ENCODE data around the gene FAM222B. TPM values are rescaled to one million over a fixed set of nuclear protein-coding genes. Genes with fewer than 3 reads are reported as not detected.

FAM222B gene
- total and polyA plus RNA-seq, 2 of the 4 experiments (the other 2 are of a cell fraction): 2.5 to 10.8 TPM

- Histone ChIP-seq H3K9me1 (ENCODE audit: insufficient read depth, low read length) (peaks cover 24% of the 10 kb centered on the region), H4K5ac (ENCODE audit: low read depth, low read length) (peak within 1 kb of the TSS; percentile 83), H2BK5ac (ENCODE audit: low read depth, low read length, poor library complexity, severe bottlenecking) (peak within 1 kb of the TSS; percentile 86), H3K27me3 (ENCODE audit: control insufficient read depth, insufficient read depth, low read length) (no peaks in the 10 kb centered on the region), H2BK15ac (ENCODE audit: low read depth, low read length) (no peak within 1 kb of the TSS), H2AFZ (replicated peaks; ENCODE audit: low read length, poor library complexity) (peak within 1 kb of the TSS; percentile 90), H3K9ac (ENCODE audit: low read depth, low read length) (peak within 1 kb of the TSS; percentile 89), H2AK9ac (replicated peaks; ENCODE audit: low read depth, low read length, poor library complexity) (peak within 1 kb of the TSS; percentile 93), H3K14ac (replicated peaks; ENCODE audit: low read depth, low read length) (peak within 1 kb of the TSS; percentile 95), H2AK5ac (ENCODE audit: low read depth, low read length) (peak within 1 kb of the TSS; percentile 98), H3K36me3 (ENCODE audit: control insufficient read depth, insufficient read depth, low read length) (peaks cover 32% of the 10 kb centered on the region), H3K4ac (ENCODE audit: low read depth, low read length) (peak within 1 kb of the TSS; percentile 93), H3K4me3 (ENCODE audit: insufficient read depth, low read depth, low read length) (peak within 1 kb of the TSS; percentile 65), H3K56ac (ENCODE audit: extremely low read depth, insufficient read depth, low read length) (peak within 1 kb of the TSS; percentile 97), H3K18ac (ENCODE audit: low read depth, low read length) (peak within 1 kb of the TSS; percentile 81), H2BK20ac (ENCODE audit: low read depth, low read length) (no peak within 1 kb of the TSS), H3K4me2 (ENCODE audit: low read depth, low read length) (peak within 1 kb of the TSS; percentile 97), H2BK120ac (ENCODE audit: low read depth, low read length) (peak within 1 kb of the TSS; percentile 36), H3K79me1 (ENCODE audit: low read depth in 1 of 2, low read length in 2 of 2) (peaks cover 6 to 51% of the 10 kb centered on the region in 2 experiments; a peak in 3 of 4 replicates), H4K8ac (ENCODE audit: low read depth in 2 of 2, low read length in 2 of 2) (peak within 1 kb of the TSS; percentile 82 to 87), H3K9me3 (ENCODE audit: control insufficient read depth, insufficient read depth, low read length) (no peaks in the 10 kb centered on the region), H3K27ac (ENCODE audit: insufficient read depth, low read length) (peak within 1 kb of the TSS; percentile 97), H4K91ac (ENCODE audit: insufficient read depth, low read depth, low read length) (peak within 1 kb of the TSS; percentile 91), H3K23ac (ENCODE audit: low read depth, low read length) (peak within 1 kb of the TSS; percentile 87), H4K20me1 (ENCODE audit: insufficient read depth, low read length) (peaks cover 22% of the 10 kb centered on the region; the same call in 1 of the 2 replicates), H3K4me1 (ENCODE audit: control insufficient read depth, insufficient read depth, low read length) (peaks cover 12% of the 10 kb centered on the region)
- DNase-seq (no peak), ATAC-seq (ENCODE audit: low read depth) (no peak; the same call in 1 of the 2 replicates)
- ChIA-PET CTCF (interaction anchor here (0.6 to 1.7 kb wide), 2 partner anchors 15 to 32 kb away, joined by 3 to 9 read pairs; partner anchors contain the start of gene TLCD1), POLR2A (ENCODE audit: unreplicated experiment) (interaction anchor here (0.6 kb wide), 2 partner anchors 11 to 43 kb away, joined by 3 to 6 read pairs; no protein-coding TSS in a partner anchor)
- TF ChIP-seq BHLHE40 (IDR thresholded peaks at IDR 0.05; ENCODE audit: low read depth, low read length): no peak
- TF ChIP-seq MXI1 (IDR thresholded peaks at IDR 0.05; ENCODE audit: borderline replicate concordance, low read depth, low read length): peak; percentile 4; the same call in 1 of the 2 replicates
- no peak for TF ChIP-seq RCOR1 (IDR thresholded peaks at IDR 0.05; ENCODE audit: insufficient replicate concordance, low read length)
- TF ChIP-seq CEBPB (IDR thresholded peaks at IDR 0.05; ENCODE audit: low read depth, low read length): no peak
- 2% methylated on average over 12 of the region's 20 CpGs; no CpG with 5 or more reads in 1 of the 2 experiments for WGBS, 2 experiments (ENCODE audit: extremely low coverage in 2 of 2, insufficient read length in 1 of 2)
- no TSS peak for BruUV-seq (replicated peaks)
- intact Hi-C loops (cut with micrococcal nuclease) (loop anchor here (2.0 kb wide), 1 partner anchor 67 kb away; the partner anchor contains the start of gene BLTP2), in situ Hi-C loops (cut with MboI; ENCODE audit: low sequenced_read_pairs) (no loop called here), dilution Hi-C loops (cut with HindIII; ENCODE audit: low sequenced_read_pairs, unreplicated experiment) (no loop called here)
These were observed 130.9 kb downstream of the FAM222B start, which contains the start of gene PROCA1 for GRCh38 chr17:28711723-28712031. PROCA1 (minus strand) TSS chr17:28711888; CDS start chr17:28711660, 228 bp downstream.

All from IMR-90 (cell line).